NAMALWA (cell line): Measurements from ENCODE around the gene FBN2.

Experiments
- DNase-seq: peaks from one replicate; pipeline ENCODE4 v3.0.0-alpha.2; 2015; ENCODE audit warnings: low spot score

FBN2 gene

DNA sequence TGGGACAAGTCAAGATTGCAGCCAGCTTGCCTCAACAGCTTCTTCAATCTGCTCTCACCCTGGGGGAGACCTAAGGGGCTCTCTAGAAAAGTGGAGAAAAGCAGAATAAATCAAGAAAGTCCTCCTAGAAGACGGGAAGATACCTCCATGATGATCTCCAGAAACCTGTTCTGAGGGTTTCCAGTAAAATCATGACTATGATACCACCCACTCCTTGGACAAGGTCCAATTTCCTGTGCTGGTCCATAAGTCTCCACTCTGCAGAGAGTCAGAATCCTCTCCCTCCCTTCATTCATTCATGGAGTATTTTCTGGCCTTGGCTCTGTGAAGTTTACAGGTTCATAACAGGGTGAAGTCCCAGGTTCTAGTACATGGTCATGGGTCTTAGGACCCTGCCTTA is 285.8 kb downstream of the FBN2 start:
- no peak for DNase-seq

DNA sequence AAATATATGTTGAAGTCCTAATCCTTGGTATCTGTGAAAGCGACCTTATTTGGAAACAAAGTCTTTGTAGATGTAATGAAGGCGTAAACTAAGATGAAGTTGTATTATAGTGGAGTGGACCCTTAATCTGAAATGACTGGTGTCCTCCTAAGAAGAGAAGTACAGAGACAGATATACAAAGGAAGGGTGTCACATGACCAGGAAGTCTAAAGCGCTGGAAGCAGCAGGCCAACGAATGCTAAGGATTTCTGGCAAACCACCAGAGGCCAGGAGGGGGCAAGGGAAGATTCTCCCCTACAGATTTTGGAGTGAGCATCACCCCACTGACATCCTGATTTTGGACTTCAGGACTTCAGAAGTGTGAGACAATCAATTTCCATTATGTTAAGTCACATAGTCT is 292.1 kb downstream of the FBN2 start:
- no peak for DNase-seq

DNA sequence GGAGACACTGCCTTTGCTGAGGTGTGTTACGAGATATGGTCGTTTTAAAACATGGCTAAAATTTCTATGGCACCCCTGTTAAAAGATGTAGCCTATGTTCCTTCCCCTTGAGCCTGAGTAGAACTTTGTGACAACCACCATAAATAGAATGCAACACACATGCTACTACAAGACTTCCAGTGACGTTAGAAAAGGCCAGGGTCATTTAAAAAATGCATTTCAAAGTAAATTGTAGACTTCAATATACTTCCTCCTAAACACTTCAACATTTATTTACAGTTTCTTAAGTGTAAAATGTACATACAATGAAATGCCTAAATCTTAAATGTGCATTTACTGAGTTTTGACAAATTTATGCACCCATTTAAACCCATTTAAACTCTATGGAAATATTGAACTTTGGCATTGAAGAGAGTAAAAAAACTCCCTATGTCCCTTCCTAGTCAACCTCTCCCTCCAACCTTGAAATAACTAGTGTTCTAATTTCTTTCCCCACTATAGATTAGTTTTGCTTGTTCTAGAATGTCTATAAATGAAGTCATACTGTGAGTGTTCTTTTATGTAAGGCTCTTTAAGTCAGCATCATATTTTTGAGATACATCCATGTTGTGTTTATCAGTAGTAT is 294.0 kb downstream of the FBN2 start:
- DNase-seq, result no peak

DNA sequence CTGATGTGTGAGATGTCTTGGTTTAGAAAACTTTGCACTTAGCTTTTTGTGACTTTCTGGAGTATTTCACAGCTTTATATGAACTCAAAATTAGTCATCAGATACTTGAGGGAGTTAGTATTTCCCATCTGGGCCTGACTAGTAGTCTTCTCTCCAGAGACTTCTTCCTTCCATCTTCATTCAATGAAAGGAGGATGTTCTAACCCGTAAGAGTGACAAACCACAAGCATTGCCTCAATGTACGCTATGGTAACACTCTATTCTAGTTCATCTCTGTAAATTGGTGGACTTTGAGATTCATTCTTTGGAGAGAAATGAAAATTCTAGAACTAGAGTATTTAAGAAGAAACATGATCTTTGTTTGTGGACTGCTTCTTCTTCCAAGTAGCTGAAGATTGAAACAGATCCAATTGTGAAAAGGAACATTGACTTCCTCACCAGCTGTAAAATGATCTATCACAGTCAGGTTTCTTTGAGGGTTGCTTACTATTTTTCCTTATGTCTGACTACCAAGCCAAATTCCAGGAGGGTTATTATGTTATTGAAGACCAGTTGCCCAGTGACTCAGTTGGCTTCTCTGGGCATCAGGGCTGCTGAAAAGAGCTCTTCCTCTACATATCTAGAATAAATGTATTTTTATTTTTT is 296.9 kb downstream of the FBN2 start:
- DNase-seq, result no peak

DNA sequence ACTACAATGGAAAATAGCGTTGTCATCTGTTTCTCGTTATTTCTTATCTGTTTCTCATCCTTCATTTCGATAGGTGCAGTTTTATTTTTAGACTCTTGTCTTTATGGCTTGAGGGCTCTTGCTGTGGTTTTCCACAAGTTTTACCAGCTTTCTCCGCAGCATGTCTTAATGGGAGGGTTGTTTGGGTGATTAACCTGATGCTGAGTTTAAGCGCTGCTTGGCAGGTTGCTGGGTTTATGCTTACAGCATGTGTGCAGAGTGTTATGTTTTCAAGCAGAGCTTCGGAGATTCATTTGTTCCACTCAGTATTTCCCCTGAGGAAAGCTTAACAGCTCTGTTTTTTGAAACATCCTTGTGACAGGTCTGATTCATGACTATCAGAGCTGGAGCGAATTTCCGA is 300.5 kb downstream of the FBN2 start:
- no peak for DNase-seq

DNA sequence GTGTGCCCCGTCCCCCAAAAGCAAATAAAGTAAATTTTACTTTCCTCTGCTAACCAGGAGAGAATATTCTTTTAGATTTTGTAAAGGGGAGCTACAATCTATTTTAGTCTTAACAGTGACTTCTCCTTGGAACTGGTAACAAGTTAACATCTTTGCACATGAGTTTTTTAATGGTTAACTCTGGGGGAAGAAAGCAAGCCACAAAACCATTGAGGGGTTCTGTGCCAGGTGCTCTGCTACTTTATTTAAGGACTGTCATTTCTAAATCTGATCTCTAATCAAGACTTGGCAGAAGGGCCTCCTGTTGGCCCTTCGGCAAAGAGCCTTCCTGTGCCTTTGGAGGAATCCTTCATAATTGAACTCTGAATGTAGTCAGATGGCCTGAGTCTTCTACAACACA is 301.0 kb downstream of the FBN2 start:
- DNase-seq, result no peak

DNA sequence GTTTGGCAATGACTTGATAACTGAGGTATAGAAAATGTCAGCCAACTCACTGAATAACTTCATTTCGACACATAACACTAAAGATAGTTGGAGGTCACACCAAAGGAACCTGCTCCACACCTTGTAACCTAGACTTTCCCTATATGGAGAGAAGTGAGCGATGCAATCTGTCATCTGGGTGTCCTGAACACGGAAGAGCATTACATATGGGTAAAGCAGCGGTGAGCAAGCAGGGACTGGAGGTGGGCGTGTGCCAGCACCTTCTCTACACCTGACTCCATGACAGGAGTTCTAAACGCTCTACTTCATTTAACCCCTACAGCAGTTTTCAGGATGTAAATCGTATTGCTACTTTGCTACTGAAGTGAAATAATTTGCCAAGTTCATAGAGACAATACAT is 301.7 kb downstream of the FBN2 start:
- no peak for DNase-seq

DNA sequence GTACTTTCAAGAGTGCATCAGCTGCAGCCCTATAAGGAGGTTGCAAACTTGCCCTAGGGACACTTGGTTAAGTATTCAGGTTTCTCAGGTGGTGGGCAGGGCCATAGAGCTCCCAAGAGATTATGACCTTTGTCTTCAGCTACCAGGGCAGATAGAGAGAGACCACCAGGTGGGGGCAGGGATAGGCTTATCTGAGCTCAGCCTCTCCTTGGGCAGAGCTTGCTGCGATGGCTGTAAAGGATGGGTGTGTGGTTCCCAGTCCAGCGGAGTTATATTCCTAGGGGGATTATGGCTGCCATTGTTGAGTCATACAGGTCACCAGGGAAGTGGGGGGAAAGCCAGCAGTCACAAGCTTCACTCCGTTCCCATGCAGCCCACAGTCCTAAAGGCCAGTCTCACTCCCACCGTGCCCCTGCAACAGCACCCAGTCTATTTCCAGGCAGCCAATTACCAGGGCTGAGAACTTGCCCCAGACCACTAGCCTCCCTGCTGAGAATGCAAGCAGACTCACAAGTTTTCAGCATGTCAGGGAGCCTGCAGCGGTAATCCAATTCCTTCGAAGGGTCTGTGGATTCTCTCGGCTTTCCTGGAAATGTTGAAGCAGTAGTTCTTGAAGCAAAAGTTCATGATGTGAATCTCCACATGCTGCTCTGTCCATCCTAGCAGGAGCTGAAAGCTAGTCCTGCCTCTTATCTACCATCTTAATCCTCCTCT is 303.0 kb downstream of the FBN2 start:
- no peak for DNase-seq

DNA sequence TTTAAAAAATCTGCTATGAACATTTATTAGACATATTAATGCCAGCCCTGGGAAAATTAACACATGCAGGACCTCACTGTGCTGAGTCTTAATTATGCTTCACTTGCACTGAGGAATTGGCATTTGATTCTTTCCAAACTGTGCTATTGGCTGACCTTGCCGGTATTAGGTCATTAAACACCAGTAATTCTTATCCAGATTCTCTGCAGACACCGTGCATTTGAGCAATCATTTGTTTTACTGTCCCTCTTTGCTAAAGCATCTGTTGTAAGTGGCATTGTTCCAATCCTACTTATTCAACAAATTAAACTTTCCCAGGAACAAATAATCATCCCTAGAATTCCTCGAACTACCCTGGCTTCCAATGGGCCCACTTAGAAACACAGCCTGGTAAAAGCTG is 309.5 kb downstream of the FBN2 start:
- DNase-seq, result no peak

DNA sequence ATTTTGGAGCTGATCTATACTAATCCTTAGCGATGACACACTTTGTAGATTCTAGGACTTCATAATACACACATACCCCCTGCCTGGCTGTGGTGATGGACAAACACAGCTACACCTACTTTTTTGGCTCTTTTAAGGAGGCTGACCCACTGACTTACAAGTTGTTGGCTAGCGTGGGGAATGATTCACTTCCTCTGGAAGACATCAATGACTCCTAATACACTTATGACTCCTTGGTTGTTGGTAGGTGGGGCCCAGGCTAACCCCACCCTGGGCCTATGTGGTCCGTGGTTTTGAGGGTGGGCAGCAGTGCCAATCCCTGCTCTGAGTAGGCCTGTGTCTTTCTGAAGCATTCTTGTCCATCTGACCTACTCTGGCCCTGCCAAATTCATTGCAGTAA is 310.0 kb downstream of the FBN2 start:
- no peak for DNase-seq

DNA sequence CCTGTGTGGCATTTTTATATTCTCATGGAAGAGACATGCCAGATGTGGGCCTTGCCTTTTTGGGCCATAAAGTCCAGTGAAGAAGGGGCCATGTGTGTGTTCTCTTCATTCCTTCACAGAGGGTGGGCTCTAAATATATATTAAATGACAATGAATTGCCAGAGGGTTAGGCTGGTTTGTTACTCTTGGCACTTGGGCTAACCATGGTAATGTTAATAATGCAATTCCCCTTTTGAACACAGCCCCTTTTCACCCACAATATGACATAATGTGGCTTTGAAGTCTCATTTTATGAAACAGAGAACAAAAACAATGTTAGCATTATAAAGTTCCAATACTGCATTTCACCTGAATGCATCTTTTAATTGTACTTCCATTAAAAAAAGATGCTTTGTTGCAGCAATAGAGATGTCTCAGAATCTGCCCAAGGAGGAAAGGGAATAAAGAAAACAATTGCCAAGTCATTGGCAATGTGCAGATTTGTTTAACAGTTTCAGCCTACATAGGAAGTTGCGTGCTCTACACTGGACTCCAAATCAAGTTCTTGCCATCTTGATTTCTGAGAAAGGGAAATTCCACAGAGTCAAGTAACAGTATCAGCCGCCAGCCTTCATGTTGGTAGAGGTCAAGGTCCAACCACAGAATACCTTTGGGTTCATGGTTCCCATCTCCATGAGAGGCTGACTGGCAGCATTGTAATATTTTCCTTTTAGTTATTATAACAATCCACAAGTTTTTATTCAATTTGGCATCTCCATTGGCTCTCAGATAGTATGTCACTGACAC is 312.6 kb downstream of the FBN2 start:
- no peak for DNase-seq

DNA sequence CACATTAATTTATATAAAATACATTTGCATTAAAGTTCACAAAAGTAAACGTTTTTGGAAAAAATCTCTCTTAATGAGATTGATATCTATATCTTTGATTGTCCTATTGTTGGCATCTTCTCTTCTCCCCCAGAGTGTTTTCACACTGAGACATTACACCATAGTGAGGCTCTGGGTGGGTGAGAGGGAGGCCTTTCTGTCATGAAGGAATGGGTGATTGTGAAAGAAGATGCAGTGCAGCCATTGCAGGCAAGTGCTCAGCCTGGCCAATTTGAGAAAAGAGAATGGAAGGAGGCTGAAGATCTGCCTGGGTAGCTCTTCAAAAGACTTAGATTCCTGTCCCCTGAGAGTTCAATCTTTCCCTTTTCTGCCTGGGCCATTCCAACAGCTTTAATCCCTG is 313.7 kb downstream of the FBN2 start:
- no peak for DNase-seq

DNA sequence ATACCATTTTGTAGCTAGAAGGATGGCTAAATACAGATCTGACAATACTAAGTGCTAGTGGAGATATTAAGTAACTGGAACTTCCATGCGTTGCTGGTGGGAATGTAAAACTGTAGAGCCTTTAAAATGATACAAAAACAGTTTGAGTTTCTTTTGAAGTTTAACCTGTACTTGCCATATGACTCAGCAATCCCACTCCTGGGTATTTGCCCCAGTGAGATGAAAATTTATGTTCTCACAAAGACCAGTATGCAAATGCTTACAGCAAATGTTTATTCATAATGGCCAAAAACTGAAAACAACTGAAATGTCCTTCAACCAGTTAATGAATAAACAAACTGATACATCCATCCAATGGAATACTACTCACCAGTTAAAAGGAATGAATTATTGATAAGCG is 317.2 kb downstream of the FBN2 start:
- DNase-seq, result no peak

DNA sequence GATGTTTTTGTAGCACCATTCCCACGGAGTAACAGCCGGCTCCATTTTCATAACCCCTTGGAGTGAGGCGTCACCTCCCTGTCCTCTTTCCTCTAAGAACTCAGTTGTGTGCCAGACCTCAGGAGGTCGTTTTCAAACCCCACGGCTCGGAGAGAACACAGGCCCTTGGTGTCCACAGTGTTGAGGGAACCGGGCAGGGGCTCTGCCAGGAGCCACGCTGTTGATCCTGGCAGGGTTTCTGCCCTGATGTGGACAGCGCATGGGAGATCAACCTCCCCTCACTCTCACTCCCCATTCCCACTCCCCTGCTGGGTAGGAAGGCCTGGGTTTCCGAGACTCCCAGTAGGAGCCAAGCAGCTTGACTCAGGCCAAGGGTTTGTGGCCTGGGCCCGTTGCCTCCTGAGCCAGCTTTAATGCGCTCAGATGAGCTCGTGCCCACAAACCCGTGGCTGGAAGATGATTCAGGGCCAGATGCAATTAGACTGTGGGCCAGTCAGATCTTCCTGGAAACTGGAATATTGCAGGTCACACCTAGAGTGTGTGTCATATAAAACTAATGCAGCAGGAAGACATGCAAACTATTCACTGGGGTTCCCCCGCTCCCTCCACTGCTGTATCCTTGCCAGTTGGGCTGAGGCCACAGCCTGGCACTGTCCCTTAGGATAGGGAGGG is 321.0 kb downstream of the FBN2 start:
- no peak for DNase-seq

DNA sequence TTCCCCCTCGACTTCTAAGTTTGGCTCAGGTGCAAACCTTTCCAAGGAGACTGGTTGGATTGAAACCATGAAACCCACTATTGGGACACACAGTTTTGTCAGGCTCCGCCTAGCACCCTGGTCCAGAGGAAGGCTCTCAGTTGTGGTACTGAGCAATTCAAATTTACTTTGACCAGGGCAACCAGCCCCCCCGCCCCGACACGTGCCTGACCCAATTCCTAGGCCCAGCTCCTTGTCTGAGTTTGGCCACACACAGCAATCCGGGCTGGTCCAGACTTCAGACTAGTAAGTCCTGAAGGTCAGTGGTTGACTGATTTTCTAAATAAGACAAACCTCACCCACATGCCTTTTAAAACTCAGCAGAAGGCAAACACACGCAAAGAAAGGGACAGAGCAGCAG is 321.8 kb downstream of the FBN2 start:
- no peak for DNase-seq

DNA sequence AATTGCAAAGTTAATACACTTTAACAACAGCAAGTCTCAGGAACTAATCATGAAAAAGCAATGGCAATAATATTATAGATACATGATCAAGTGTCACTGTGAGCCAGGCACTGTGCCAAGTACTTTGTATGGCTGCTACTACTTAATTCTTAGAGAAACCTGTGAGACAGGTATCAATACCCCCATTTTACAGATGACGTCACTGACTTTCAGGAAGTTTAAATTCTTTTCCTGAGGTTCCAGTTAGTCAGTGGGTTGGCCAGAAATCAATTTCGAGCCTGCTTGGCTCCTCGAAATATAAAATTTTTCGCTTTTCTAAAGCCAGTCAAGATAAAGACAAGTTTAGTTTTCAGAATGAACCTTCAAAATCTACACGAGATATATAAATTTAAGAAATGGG is 324.2 kb downstream of the FBN2 start:
- DNase-seq, result no peak

DNA sequence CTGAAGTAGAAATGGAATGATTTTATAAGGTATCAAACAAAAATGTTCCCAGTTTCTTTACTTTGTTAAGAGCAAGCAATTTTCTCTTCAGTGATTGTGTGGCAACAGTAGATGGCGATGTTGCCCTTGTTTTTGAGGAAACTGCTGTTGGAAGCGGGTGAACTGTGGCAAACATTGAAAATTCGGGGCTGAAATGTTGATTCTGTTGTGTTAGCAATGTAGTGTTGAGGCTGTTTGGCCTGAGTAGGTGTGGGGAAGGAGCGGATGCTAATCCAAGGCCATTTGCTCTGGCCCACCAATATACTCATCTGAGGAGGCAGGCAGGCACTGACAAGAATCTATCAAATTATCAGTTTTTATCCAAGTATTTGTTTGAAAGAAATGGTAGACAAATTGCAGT is 324.7 kb downstream of the FBN2 start:
- DNase-seq, result peak; percentile 71

DNA sequence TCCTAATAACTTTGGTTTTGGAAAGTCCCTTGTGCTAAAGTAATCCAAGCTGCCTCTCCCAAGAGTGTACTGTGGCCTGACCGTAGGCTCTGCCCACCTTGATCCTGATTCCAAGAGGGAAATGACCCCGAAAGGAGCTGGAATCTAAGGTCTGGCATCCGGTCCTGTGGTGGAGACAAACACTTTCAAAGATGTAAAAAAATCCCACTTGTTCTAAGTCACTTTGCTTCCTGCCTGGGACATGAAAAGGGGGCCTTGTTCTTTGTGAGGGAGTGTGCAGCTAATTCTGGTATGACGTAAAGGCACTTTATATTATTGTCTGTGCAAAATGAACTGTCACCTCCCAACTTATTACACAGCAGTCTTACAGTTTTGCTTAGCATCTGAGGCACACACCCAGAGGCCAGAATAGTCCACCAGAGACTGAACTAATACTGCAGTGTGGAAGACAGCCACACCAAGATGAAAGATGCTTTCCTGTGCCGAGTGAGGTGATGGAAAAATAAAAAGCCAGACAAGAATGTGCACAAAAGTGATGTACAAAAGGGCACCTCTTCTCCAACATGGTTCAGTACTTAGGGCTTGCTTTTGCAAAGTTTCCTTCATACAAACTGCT is 325.7 kb downstream of the FBN2 start:
- no peak for DNase-seq

DNA sequence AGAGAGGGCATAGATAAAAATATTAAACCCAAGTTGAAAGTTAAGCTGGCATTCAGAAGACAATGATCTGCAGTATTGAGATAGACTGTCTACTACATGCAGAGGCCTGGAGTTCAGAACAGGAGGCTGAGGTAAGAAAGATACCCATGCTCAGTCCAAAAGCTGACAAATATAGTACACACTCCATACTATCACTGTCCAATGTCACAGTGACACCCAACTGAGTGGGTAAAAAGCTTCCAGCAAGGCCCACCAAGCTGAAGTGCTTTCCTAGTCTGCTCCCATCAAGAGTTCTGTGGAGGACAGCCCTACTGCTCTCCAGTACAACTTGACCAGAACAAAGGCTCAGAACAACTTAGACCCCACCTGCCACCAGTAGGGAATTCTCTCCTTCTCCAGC is 329.6 kb downstream of the FBN2 start:
- DNase-seq, result no peak
